Vagina (tissue), 2 donors: Measurements from ENCODE around the gene RPL7L1. TPM values are rescaled to one million over a fixed set of nuclear protein-coding genes. Genes with fewer than 3 reads are reported as not detected.

Experiments used
- DNase-seq, 2 donors: peaks; one replicate each; pipeline ENCODE4 v3.0.0-alpha.2; 2017; ENCODE audit errors: extremely low spot score in 2 of 2
- H3K27ac ChIP-seq: fragments of 200-600 bp; sonication (generic); one replicate; pipeline ENCODE4 v1.5.1; 2019
- H3K27me3 ChIP-seq: fragments of 200-600 bp; sonication (generic); one replicate; pipeline ENCODE4 v1.5.1; 2019
- H3K36me3 ChIP-seq, 2 donors: fragments of 200-600 bp; sonication (generic); one replicate each; pipeline ENCODE4 v1.5.1; 2017 to 2019
- H3K4me1 ChIP-seq: fragments of 200-600 bp; sonication (generic); one replicate; pipeline ENCODE4 v1.5.1; 2019
- H3K4me3 ChIP-seq, 2 donors: fragments of 200-600 bp; sonication (generic); 1 replicate in 1 of 2; 2 replicates in 1 of 2; pipeline ENCODE4 v1.5.1; 2016 to 2019
- H3K9me3 ChIP-seq: fragments of 200-600 bp; sonication (generic); one replicate; pipeline ENCODE4 v1.5.1; 2019
- CTCF ChIP-seq, 3 experiments: fragments of 450-650 bp in 2 of 3; fragments of 200-600 bp in 1 of 3; sonication (generic) in 1 of 3; IDR thresholded peaks; one replicate each; pipeline ENCODE4 v1.5.1; 2017 to 2019; ENCODE audit warnings: antibody characterized with exemption in 3 of 3, mild to moderate bottlenecking in 2 of 3, moderate library complexity in 2 of 3
- POLR2A ChIP-seq, 2 donors: fragments of 450-650 bp; IDR thresholded peaks; one replicate each; pipeline ENCODE4 v1.6.1; 2017; ENCODE audit warnings: antibody characterized with exemption in 2 of 2, mild to moderate bottlenecking in 2 of 2, moderate library complexity in 2 of 2
- POLR2AphosphoS5 ChIP-seq, 2 donors: sonication (generic); formaldehyde crosslinking; IDR thresholded peaks; one replicate each; pipeline ENCODE4 v1.9.0; 2017; ENCODE audit warnings: antibody characterized with exemption in 2 of 2, mild to moderate bottlenecking in 2 of 2, low read depth in 1 of 2; ENCODE audit not compliant: insufficient read depth in 1 of 2
- intact Hi-C: fragments of 100-400 bp; cut with DNase I; formaldehyde crosslinking; loops from one replicate; pipeline ENCODE4 v1.15.1; 2023
- total RNA-seq: library from RNA; depleted of rRNA; stranded (reverse); fragments of >200 nt; gene quantifications from one replicate; pipeline ENCODE4 v1.2.3, GENCODE V29; 2016

The RPL7L1 gene
- total RNA-seq, 1 donor from 2014 or later = 55.7 TPM

DNA sequence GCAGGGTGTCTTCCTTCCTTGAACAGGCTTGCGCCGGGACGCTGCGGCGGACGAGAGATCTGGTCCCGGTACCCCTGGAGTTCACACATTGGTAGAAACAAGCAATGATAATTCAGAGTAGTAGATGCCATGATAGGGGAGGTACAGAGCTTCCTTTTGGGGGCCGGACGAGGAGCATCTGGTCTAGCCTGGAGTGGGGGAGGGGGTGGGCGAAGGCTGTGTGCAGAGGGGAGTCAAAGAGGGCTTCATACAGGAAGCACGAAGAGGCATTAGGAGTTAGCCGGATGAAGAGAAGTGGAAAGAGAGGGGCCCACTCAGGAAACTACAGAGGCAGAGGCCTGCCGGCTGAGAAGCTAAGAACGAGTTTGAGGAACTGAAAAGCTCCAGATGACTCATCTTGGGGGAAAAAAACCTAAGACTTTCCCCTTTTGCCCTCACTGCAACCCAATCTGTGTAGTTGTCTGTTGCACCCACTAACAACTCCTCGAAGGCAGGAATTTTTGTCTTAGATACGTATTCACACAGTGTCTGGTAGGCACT lies 50.5 kb downstream of the RPL7L1 start:
- Histone ChIP-seq H3K27ac (peak overlapping the region; percentile 93), H3K36me3 (peaks cover 0 to 8% of the 10 kb centered on the region in 2 donors), H3K27me3 (no peaks in the 10 kb centered on the region), H3K4me3 (peak overlapping the region; percentile 61 to 69), H3K9me3 (no peaks in the 10 kb centered on the region), H3K4me1 (peaks cover 40% of the 10 kb centered on the region)
- no peak for DNase-seq
- intact Hi-C loops = no loop called here
- no peak for TF ChIP-seq POLR2A (IDR thresholded peaks at IDR 0.05)
- TF ChIP-seq CTCF (IDR thresholded peaks at IDR 0.05) = no peak
- no peak for TF ChIP-seq POLR2AphosphoS5 (IDR thresholded peaks at IDR 0.05; ENCODE audit: insufficient read depth in 1 of 2, low read depth in 1 of 2)

DNA sequence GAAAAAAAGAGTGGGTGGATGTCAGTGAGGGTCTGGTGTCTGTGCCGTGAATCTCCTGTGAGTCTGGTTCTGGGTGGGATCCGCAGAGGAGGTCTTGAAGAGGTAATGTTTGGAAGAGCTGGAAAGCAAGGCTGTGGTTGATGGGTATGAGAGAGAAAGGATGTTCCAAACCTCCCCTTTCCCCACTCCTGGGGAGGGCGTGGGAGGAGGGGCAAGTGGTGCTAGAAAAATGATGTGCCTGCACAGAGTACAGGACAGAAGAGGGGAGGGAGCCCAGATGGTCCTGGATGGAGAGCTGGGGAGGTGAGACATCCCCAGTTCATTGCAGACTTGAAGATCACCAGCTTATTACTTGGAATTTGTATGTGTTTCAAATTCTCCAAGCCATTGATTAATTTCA lies 53.0 kb downstream of the RPL7L1 start:
- Histone ChIP-seq H3K36me3 (peaks cover 0 to 32% of the 10 kb centered on the region in 2 donors), H3K27me3 (no peaks in the 10 kb centered on the region), H3K4me1 (peaks cover 40% of the 10 kb centered on the region), H3K4me3 (no peak overlapping the region), H3K27ac (no peak overlapping the region), H3K9me3 (no peaks in the 10 kb centered on the region)
- no peak for DNase-seq
- intact Hi-C loops = no loop called here
- no peak for TF ChIP-seq POLR2A (IDR thresholded peaks at IDR 0.05)
- no peak for TF ChIP-seq CTCF (IDR thresholded peaks at IDR 0.05)
- no peak for TF ChIP-seq POLR2AphosphoS5 (IDR thresholded peaks at IDR 0.05; ENCODE audit: insufficient read depth in 1 of 2, low read depth in 1 of 2)

GRCh38 chr6:42933205-42933604 lies 53.8 kb downstream of the RPL7L1 start:
- Histone ChIP-seq H3K4me1 (peaks cover 40% of the 10 kb centered on the region), H3K27ac (no peak overlapping the region), H3K36me3 (peaks cover 0 to 38% of the 10 kb centered on the region in 2 donors), H3K4me3 (no peak overlapping the region), H3K27me3 (no peaks in the 10 kb centered on the region), H3K9me3 (no peaks in the 10 kb centered on the region)
- intact Hi-C loops = no loop called here
- no peak for TF ChIP-seq CTCF (IDR thresholded peaks at IDR 0.05)
- no peak for TF ChIP-seq POLR2AphosphoS5 (IDR thresholded peaks at IDR 0.05; ENCODE audit: insufficient read depth in 1 of 2, low read depth in 1 of 2)
- TF ChIP-seq POLR2A (IDR thresholded peaks at IDR 0.05) = no peak
- no peak for DNase-seq

- no peak for TF ChIP-seq POLR2AphosphoS5 (IDR thresholded peaks at IDR 0.05; ENCODE audit: insufficient read depth in 1 of 2, low read depth in 1 of 2)
- no peak for TF ChIP-seq CTCF (IDR thresholded peaks at IDR 0.05)
- no peak for TF ChIP-seq POLR2A (IDR thresholded peaks at IDR 0.05)
- Histone ChIP-seq H3K9me3 (no peaks in the 10 kb centered on the region), H3K36me3 (peaks cover 0 to 46% of the 10 kb centered on the region in 2 donors), H3K4me3 (no peak overlapping the region), H3K27ac (no peak overlapping the region), H3K27me3 (no peaks in the 10 kb centered on the region), H3K4me1 (peaks cover 34% of the 10 kb centered on the region)
- no peak for DNase-seq
- intact Hi-C loops = no loop called here
Observed at GRCh38 chr6:42935322-42935721, 55.9 kb downstream of the RPL7L1 start.

GRCh38 chr6:42936398-42936797 lies 57.0 kb downstream of the RPL7L1 start:
- Histone ChIP-seq H3K36me3 (peaks cover 0 to 48% of the 10 kb centered on the region in 2 donors), H3K4me3 (no peak overlapping the region), H3K27me3 (no peaks in the 10 kb centered on the region), H3K27ac (no peak overlapping the region), H3K4me1 (peaks cover 23% of the 10 kb centered on the region), H3K9me3 (no peaks in the 10 kb centered on the region)
- TF ChIP-seq POLR2A (IDR thresholded peaks at IDR 0.05) = no peak
- TF ChIP-seq CTCF (IDR thresholded peaks at IDR 0.05) = no peak
- TF ChIP-seq POLR2AphosphoS5 (IDR thresholded peaks at IDR 0.05; ENCODE audit: insufficient read depth in 1 of 2, low read depth in 1 of 2) = no peak
- no peak for DNase-seq
- intact Hi-C loops = no loop called here
